ENCODE data around the gene OPCML. TPM values are rescaled to one million over a fixed set of nuclear protein-coding genes. Genes with fewer than 3 reads are reported as not detected.

OPCML gene
- total RNA-seq, 1 donor from 2014 or later: 0.58 TPM

DNA sequence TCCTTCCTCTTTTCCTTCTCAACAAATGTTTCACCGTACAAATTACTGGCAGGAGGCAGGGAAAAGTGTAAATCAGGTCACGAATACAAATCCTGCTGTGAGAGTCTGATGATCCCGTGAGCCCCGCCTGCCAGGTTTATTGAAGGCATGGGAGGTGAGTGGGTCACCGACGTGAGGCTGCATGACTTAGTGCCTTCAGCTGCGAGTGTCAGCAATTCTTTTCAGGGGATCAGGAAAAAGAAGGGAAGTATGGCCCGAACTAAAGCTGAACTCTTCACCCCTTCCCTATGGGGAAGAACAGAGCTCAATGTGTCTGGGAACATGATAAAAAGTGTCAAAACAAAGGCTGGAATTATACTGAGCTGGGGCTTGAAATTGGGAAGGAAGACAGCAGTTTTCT is 166.2 kb downstream of the OPCML start:
- DNase-seq (ENCODE audit: extremely low read depth, low read depth, low spot score): no peak

GRCh38 chr11:133362916-133363315 is 169.4 kb downstream of the OPCML start:
- DNase-seq (ENCODE audit: extremely low read depth, low read depth, low spot score): no peak

DNA sequence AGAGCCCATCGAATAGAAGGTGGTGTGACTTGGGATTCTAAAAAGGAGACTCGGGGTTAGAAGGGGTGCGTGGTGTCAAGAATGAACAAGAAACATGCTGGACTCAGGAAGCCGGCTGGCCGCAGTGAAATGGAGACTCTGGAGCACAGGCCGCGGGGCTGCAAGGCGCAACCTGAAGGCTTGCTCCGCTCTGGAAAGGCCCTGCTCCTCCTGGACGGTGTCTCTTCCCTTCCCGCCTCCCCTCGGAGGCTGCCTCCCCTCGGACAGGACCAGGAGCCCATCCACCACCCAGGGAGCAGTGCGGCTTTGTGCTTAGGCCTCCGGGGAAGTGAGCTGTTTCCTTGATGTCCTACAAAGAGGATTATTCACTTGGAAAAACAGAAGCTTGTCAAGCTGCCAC is 170.1 kb downstream of the OPCML start:
- no peak for DNase-seq (ENCODE audit: extremely low read depth, low read depth, low spot score)

DNA sequence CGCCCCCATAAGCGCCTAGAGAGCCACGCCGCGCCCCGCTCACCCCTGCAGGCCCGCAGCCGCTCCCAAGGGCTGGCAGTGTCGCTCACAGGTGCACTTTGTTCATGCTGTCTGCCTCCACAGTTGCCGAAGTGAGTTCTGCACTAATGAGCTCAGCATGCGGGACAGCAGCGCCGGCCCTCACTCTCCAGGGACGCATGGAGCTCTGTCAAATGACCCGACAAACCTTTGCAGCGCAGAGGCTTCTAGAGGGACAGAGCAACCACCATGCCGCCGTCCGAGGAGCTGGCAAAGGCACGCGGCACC is 170.7 kb downstream of the OPCML start:
- no peak for DNase-seq (ENCODE audit: extremely low read depth, low read depth, low spot score)

DNA sequence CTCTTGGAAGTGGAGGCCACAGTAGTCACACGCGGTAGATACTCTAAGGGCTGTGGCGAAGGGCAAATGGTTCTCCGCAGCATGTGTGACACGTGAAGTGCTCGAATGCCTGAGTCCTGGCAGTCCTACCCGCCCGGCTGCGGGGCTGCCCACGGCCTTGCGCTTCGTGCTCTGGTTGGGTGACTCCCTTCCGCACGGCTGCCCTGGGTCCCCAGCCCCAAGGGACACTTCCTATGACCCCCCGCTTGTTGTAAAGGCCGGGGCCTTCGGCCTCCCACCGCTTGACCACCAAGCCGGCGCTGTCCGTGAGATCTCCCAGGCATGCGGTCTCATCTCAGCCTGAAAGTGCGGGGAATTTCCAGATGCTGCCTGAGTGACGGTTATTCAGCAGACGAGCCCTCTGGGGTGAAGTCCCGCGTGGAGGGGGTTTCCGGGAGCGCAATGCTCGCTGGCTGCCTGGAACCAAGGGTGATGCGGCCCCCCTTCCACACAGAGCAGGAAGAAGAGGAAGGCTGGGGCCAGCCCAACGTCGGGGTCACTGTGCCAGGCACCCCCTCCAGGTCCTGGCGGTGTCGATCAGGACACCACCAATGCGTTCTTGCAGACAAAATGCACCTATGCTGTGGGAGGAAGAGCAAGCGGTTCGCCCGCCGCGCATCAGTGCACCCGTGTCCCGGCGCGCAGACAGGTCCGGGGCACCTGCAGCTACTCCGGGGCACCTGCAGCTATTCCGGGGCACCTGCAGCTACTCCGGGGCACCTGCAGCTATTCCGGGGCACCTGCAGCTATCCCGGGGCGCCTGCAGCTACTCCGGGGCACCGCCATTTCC is 171.2 kb downstream of the OPCML start:
- no peak for DNase-seq (ENCODE audit: extremely low read depth, low read depth, low spot score)

GRCh38 chr11:133355095-133355494 is 177.2 kb downstream of the OPCML start:
- no peak for DNase-seq (ENCODE audit: extremely low read depth, low read depth, low spot score)

DNA sequence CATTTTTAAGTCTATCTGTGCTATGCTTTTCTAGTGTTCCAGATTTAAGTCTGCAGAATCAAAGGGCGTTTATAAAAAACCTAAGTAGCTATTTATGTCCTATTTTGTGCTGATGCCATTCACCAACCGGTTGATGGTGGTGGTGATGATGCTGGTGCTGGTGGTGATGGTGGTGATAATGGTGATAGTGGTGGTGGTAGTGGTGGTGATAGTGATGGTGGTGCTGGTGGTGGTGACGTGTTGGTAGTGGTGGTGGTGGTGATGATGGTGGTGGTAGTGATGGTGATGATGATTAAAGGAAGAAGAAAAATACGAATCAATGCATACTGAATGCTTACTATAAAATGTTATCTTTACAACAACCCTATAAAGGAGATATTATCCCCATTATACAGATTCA is 178.2 kb downstream of the OPCML start:
- DNase-seq (ENCODE audit: extremely low read depth, low read depth, low spot score): no peak

GRCh38 chr11:133350045-133350444 is 182.3 kb downstream of the OPCML start:
- DNase-seq (ENCODE audit: extremely low read depth, low read depth, low spot score): no peak

- DNase-seq (ENCODE audit: extremely low read depth, low read depth, low spot score): no peak
Observed at GRCh38 chr11:133347988-133348387, 184.3 kb downstream of the OPCML start.

DNA sequence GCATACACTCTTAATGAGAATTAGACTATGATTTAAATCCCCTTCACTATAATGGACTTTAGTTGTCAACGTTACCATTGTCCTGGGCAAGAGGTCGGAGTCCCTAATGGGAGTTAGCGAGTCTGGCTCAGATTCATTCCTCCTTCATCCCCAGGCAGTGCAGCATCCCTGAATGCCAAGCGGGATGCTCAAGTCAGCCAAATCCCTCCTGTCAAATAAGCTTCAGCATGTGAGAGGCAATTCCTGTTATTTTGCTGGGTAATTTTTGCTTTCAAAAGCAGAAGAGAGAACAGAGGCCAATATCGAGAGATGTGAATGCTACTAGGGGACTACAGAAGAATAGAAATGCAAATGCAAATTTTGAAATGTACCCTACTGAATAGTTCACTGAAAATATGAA is 186.2 kb downstream of the OPCML start:
- no peak for DNase-seq (ENCODE audit: extremely low read depth, low read depth, low spot score)

- DNase-seq (ENCODE audit: extremely low read depth, low read depth, low spot score): no peak
Observed at GRCh38 chr11:133343951-133344350, 188.3 kb downstream of the OPCML start.

GRCh38 chr11:133339495-133340140 is 192.7 kb downstream of the OPCML start:
- no peak for DNase-seq (ENCODE audit: extremely low read depth, low read depth, low spot score)

- DNase-seq (ENCODE audit: extremely low read depth, low read depth, low spot score): no peak
Observed at GRCh38 chr11:133338588-133338987, 193.7 kb downstream of the OPCML start.

DNA sequence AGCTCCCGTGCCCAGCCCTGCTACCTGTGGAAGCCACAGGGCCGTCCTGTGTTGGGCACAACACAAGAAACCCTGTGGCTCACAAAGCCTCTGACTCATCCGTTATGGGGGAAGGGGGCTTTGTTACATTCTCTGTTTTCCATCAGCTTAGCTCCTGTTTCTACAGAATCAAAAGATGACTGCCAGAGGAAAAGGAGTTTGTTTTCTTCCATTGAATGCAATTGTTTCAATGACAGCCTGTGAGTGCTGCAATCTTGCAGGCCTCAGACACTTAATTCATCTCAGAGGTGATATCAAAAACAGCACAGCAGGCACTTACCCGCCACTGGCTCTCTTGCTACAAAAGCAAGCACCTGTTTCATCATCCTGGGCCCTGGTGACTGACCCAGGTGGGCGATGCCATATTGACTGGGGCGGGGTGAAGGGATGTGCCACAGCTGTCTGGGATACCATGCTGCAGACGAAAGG is 194.3 kb downstream of the OPCML start:
- DNase-seq (ENCODE audit: extremely low read depth, low read depth, low spot score): no peak

DNA sequence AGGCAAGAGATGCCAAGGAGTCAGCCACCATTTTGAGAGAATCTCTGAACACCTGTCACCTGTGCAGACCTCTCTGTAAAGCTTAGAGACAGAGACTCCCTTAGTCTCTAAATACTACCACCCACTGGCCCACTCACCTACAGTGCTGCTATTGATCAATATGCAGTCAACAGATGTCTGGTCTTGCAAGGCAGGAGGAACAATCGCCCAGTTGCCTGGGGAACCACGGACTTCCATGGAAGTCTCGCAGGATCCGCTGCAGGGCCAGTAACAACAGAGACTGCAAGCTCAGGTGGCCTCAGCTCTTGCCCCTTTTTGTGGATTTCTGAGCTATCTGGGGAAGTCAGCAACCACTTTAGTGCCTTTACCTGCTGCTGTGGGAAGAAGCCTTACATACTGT is 195.1 kb downstream of the OPCML start:
- DNase-seq (ENCODE audit: extremely low read depth, low read depth, low spot score): no peak

GRCh38 chr11:133331031-133331430 is 201.3 kb downstream of the OPCML start:
- no peak for DNase-seq (ENCODE audit: extremely low read depth, low read depth, low spot score)

GRCh38 chr11:133326849-133327248 is 205.5 kb downstream of the OPCML start:
- no peak for DNase-seq (ENCODE audit: extremely low read depth, low read depth, low spot score)

GRCh38 chr11:133326332-133326731 is 206.0 kb downstream of the OPCML start:
- no peak for DNase-seq (ENCODE audit: extremely low read depth, low read depth, low spot score)

GRCh38 chr11:133325711-133326110 is 206.6 kb downstream of the OPCML start:
- no peak for DNase-seq (ENCODE audit: extremely low read depth, low read depth, low spot score)

DNA sequence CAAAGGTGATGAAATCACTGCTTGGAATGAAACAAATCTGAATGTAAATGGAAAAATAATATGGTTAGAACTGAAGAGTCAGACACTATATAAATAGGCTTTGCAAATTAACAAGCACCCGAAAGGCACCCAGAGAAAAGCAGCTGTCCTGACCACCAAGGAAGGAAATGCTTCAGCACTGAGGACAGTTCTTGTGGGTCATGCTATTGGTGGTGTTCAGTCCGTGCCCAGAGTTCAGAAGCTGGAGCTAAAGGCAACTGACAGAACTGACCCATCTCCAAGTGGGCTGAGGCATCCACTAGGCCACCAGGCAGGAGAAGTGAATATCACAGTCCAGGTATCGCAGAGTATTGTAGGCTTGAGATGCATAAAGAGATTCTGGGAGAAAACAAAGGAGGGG is 208.9 kb downstream of the OPCML start:
- no peak for DNase-seq (ENCODE audit: extremely low read depth, low read depth, low spot score)

DNA sequence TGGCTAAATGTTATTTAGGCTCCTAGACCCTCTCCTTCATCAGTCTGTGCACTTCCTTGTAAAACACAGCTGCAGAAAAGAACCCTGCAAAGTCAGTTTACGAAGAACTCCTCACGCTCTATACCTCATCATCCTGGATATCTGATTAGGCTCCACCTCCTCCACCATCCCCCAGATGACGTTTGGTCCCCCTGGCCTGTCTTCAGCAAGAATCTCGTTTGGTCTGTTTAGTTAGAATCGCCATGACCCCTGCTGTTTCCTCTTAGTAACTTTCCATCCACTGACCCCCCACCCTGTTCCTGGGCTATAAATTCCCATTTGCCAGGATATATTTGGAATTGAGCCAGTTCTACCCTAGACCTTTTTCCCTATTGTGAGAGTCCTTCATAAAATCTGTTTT is 214.1 kb downstream of the OPCML start:
- no peak for DNase-seq (ENCODE audit: extremely low read depth, low read depth, low spot score)

DNA sequence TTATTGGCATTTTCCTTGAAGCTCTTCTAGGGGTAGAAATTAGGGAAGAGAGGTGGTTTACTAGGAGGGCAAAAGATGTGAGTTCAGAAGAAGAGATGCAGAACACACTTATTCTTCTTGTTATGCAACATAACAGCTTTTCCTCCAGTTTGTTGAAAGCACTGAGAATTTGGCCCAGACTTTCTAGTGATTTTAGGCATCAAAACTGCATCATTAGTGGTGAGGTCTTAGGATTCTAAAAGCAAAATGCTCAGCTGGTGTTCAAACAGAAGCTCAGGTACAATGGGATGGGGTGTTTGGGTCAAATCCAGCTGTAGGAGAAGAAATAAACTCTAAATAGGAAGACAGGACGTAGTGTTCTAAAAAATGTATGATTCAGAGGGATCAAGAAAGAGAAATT is 221.1 kb downstream of the OPCML start:
- DNase-seq (ENCODE audit: extremely low read depth, low read depth, low spot score): no peak

Measured in glomerular endothelial cell (primary cell).